NCI-H1436 (cell line): Measurements from ENCODE around the gene BIRC7.

Source experiments
- DNase-seq: peaks from one replicate; lab custom pipeline; 2025; lab: John Stamatoyannopoulos, UW

BIRC7 gene

DNA sequence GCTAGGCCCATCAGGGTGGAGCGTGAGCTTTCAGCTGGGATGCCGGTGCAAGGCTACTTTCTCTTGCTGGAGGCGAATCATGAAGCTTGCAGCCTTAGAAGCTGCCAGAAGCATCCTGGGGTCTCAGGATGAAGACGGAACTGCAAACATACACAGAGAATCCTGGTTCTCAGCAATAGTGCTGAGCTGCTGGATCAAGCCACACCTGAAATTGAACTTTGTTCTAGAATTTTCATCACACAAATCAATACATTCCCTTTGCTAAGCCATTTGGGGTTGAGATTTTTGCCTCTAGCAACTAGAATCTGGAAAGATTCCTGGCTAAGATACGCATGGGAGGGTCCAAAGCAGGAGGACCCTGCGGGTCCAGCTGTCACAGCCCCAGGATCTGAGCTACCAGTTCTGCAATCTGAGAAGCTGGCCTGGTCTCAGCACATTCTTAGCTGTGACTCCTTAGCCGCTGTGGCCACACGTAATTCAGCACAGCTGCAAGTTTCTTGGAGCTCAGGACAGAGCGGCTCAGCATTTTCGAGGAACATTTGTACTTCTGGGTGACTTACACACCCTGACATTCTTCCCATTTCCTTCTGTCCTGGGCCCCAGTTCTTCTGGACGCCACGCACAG is 30.3 kb downstream of the BIRC7 start:
- DNase-seq = no peak

DNA sequence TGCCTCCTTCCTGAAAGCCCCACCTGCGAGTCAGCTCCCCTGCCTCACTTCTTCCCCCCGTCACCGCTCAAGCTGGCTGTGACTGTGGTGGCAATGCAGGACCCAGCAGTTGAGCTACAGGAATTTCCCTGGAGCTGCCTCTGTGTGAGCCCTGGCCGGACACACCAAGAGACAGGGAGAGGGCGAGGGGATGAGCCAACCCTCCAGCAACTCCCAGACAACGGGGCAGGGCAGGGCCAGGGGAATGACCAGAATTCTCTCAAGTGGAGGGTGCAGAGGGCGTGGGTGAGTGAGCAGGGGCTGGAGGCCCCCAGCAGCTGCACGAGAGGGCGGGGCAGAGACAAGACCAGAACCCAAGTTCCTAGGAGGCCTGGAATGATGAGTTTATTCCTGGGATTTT is 32.0 kb downstream of the BIRC7 start:
- no peak for DNase-seq

DNA sequence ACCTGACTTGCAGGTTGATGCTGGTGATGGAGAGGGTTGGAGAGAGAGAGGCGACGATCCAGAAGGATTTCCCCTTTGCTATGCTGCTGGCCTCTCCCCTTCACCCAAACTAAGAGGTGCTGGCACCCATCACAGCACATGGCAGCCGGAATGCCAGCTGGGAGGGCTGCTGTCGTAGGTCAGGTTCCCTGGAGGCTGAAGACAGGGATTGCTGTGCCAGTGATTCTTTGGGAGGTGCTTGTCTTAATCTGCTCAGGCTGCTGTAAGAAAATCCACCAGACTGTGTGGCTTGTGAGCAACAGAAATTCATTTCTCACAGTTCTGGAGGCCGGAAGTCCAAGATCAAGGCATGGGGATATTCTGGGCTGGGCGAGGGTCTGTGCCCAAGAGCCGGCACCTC is 32.6 kb downstream of the BIRC7 start:
- DNase-seq = no peak

DNA sequence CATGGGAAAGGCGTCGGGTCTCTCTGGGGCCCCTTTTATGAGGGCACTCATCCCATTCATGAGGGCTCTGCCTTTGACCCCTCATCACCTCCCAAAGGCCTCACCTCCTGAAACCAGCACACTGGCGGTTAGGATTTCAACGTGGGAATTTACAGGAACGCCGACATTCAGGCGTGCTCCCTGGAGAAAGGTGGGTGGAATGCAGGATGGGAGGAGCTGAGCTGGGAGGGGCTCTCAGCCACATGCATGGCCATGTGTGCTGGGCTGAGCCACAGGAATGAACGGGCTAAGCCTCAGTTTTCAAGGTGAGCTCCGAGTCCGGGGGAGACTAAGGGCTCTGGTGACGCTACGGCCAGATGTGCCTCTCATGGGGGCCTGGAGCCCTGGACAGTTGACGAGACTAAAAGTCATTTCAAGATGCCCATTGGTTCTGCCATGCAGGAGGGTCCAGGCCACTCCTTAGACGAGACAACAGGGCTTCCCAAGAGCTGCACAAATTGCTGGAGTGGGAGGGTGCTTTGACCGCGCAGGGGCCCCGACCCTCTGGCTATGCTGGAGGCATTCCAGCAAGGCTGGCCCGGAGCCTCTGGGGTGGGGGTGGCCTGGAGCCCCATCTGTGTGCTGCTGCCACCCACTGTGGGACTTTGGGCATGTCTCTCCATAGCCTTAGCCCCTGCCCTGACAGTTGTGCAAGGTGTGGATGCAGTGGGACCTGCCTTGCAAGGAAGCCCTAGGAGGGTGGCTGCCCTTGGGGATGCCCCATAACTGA is 33.1 kb downstream of the BIRC7 start:
- no peak for DNase-seq

DNA sequence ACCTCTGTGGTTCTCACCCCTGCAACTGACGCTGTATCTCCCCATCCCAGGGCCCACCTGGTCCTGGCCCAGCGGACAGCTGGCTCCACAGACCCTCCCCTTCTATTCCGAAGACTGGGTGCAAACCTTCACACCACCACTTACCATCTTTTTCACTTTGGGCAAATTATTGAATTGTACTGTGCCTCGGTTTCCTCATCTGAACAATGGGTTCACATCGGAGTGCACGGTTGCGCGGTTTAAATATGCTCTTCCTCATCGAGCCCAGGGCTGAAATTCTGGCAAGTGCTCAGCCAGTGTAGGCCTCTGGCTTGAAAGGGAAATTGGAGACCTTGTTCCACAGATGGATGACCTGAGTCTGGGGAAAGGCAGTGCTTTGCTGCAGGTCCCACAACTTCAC is 34.0 kb downstream of the BIRC7 start:
- no peak for DNase-seq

- no peak for DNase-seq
These were observed 35.1 kb downstream of the BIRC7 start for GRCh38 chr20:63270606-63271325.

GRCh38 chr20:63272105-63273058 is 36.7 kb downstream of the BIRC7 start, which contains the start of gene ARFGAP1:
Gene ARFGAP1, plus strand, starts transcription at chr20:63272813. Its CDS starts 2,768 bp downstream, at chr20:63275581.
- DNase-seq = peak; percentile 91

GRCh38 chr20:63273059-63273579 is 37.4 kb downstream of the BIRC7 start:
- no peak for DNase-seq

DNA sequence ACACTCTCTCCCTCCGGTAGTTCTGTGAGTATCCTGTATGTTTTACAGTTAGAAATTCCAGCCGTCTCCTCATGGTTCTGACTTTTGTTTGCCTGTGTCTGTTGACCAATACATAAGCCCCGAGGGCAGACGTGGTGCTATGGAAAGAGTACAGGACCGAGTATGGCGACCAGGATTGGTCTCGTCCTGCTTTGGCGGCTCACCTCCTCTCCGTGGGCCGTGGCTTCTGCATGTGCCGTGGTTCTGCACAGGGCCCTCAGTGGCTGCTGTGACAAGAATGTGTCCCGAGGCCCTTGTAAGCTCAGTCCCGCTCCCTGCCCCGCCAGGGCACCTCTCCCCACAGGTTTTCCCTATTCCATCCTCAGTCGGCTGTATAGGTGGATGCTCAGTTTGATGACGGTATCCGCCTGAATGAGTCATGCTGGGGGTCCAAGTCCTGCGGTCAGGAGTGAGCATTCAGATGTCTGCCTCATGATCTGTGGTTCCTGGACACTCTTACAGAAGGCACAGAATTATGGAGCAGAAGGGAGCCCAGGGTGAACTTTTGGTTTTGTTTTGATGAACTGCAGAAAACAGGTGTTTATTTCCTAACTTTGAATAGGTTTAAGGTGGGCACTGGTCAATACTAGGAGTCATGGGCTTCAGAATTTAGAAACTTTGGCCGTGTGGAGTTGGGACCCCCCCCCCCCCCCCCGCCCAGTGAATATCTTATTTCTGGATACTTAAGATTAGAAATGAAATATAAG is 38.1 kb downstream of the BIRC7 start:
- no peak for DNase-seq

DNA sequence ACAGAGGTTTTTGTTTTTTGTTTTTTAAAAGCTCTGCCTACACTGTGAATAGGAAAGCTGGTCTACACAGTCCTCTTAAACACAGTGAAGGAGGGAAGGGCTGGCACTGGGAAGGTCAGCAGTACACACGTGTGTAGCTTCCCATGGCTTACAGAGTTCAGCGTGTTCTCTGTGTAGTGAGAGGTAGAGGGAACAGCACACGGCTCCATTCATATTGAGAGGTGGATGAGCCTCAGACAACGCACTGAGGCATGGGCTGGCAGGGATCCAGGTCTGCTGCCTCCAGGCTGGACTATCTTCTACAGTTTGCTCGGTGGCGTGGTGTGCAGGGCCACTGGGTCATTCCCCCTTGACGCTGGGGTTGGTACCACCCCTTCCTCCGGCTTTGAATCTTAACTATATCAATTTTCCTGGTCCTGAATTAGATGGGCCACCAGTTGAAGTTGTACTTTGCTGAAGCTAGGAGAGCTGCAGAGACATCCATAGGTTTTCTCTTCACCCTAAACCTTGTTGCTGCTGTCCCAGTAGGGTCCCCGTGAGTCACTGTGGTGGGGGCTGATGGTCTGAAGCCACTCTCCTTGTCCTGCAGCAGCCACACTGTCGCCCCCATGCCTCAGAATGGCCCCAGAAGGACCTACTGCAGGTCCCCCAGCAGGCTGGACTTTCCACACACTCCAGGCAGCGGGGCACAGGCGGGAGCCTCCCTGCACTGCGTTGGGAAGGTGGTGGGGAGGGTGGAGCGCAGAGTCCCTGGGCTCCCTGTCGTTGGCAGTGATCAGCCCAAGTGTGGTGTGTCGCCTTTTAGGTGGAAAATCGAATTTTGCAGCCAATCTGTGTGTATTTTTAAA is 38.9 kb downstream of the BIRC7 start:
- no peak for DNase-seq

DNA sequence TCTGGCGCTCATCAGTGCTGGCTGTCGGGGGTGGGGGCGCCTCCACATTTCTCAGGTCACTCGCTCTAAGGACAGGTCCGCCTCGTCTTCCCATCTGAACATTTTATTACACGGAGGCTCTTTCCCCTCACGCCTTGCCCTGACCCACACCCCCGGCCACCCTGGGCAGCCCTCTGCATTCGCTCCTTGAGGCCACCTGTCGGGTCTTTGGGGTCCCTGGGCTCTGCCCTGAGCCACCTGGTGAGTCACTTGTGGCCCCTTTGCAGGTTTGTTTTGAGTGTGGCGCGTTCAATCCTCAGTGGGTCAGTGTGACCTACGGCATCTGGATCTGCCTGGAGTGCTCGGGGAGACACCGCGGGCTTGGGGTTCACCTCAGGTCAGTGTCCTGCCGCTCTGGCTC is 40.1 kb downstream of the BIRC7 start:
- no peak for DNase-seq

- DNase-seq = no peak
These were observed 41.3 kb downstream of the BIRC7 start for GRCh38 chr20:63276956-63277355.

DNA sequence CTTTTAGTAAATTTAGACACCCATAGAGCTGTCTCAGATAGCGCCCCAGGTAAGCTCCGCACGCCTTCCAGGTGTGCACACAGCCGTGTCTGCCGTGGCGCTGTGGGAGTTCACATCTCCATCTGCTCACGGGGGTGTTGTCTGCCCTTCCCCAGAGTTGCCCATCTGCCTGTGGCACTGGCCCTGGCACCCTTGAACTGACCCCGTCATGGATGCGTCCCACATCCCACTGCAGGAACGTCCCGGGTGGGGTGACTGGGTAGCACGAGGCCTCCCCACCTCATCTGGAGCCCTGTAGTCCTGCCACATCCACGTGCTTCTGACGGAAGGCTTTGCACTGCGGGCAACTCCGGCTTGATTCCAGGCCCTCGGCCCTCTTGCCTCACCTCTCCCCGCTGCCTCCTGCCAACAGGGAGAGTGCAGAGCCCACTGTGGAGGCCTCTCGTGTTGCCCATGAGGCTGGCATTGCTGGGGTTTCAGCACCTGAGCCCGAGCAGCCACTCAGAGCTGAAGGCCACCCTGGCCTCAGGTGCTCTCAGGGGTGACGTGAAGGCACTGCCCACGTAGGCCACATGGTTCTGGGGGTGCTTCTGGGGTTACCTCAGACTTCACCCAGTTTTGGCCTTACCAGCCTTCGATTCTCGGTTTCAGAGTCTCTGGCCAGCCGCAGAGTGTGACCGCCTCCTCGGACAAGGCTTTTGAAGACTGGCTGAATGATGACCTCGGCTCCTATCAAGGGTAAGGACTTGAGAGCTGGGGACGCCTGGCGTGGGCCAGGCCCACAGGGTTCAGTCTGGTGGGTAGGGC is 42.0 kb downstream of the BIRC7 start:
- no peak for DNase-seq

GRCh38 chr20:63278661-63279060 is 43.0 kb downstream of the BIRC7 start:
- DNase-seq = no peak

GRCh38 chr20:63279931-63280330 is 44.2 kb downstream of the BIRC7 start:
- no peak for DNase-seq

DNA sequence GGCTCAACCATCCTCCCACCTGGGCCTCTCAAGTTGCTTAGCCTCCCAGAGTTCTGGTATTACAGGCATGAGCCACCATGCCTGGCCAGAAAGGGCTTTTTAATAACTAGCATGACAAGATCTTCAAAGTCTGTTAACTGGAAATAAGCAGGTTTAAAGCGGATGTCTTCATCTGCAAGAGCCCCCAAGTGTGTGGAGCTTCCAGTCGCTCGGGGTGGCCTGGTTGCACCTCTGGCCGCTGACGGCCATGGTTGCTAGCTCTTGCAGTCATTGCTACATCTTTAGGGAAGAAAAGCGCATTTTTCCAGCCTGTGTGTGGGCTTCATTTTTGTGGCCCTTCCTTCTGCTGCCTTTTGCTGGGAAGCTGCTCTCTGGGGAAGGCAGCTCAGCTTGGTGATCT is 44.7 kb downstream of the BIRC7 start:
- no peak for DNase-seq

DNA sequence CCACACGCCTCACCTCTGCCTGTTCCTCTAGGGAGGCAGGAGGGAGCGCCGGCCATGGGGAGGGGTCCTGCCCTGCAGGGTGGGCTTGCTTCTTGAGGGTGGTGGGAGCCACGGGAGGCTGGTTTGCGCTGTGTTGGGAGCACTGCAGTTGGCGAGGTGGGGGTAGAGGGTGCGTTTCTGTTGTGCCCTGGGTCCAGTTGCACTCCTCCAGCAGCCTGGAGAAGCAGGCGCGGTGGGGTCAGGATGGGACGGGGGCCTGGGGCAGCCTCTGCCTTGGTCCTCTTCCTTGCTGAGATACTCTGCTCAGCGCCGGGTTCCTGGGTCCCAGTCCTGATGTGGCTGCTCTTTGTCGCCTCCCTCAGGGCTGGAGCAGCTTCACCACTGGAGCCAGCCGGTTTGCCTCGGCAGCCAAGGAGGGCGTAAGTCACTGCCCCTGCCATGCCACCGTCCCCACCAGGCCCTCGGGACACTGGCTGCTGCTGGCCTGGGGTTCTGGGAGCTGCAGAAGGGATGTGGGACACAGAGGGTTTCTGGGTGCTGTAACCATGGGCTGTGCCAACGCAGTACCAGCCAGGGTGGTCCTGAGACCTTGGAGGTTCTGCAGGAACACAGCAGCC is 45.3 kb downstream of the BIRC7 start:
- DNase-seq = no peak
